GM12878 (cell line): ENCODE data around the gene CHRNA3. TPM values are rescaled to one million over a fixed set of nuclear protein-coding genes. Genes with fewer than 3 reads are reported as not detected.

Experiments
- ATAC-seq: fragments of 200-7000 bp; cut with Tn5 transposase; 3 replicates; pipeline ENCODE4 v1.9.1; 2020; ENCODE audit warnings: mild to moderate bottlenecking, moderate library complexity
- BruUV-seq: library from RNA; stranded (reverse); fragments of 400-500 nt; replicated peaks from 2 replicates; lab custom pipeline; 2021; lab: Mats Ljungman, UMichigan
- CTCF ChIA-PET: fragments of 300-600 bp; sonication (Branson Sonifier 250); formaldehyde crosslinking; extraction: SDS; loops from one replicate; lab custom pipeline; 2021; ENCODE audit warnings: inconsistent platforms; lab: Yijun Ruan, JAX
- POLR2A ChIA-PET: fragments of 350-600 bp; formaldehyde crosslinking; extraction: SDS; loops from one replicate; lab custom pipeline; 2021; ENCODE audit warnings: inconsistent platforms; lab: Charles Lee
- RAD21 ChIA-PET: fragments of 300-600 bp; sonication (Branson Sonifier 250); formaldehyde crosslinking; loops from one replicate; lab custom pipeline; 2023; ENCODE audit warnings: antibody characterized with exemption; ENCODE audit not compliant: unreplicated experiment; lab: Charles Lee
- SMC1A ChIA-PET: fragments of 300-600 bp; sonication (Branson Sonifier 250); formaldehyde crosslinking; loops from one replicate; lab custom pipeline; 2023; ENCODE audit not compliant: unreplicated experiment, uncharacterized antibody; lab: Charles Lee
- DNase-seq: peaks from one replicate; pipeline ENCODE4 v3.0.0-alpha.2; 2011; ENCODE audit warnings: low read depth, low spot score
- FAIRE-seq: peaks from 3 replicates; lab custom pipeline; 2011; peaks lifted over from hg19 to GRCh38; lab: Jason Lieb, UNC
- H2AFZ ChIP-seq: 2 replicates; pipeline ENCODE4 v1.6.0; 2011; ENCODE audit warnings: low read depth, low read length, control low read depth; ENCODE audit not compliant: control insufficient read depth
- H3K27ac ChIP-seq: 2 replicates; pipeline ENCODE4 v1.5.1; 2011; ENCODE audit warnings: control low read depth; ENCODE audit not compliant: control insufficient read depth, insufficient read depth
- H3K27me3 ChIP-seq, 2 experiments: replicated peaks in 1 of 2; 2 replicates each; pipeline versions ENCODE4 v1.6.0 to v1.6.1; 2011; ENCODE audit warnings: low read length in 1 of 2; ENCODE audit not compliant: control insufficient read depth in 2 of 2, insufficient read depth in 2 of 2
- H3K36me3 ChIP-seq, 2 experiments: 2 replicates each; pipeline ENCODE4 v1.5.1; 2011; ENCODE audit warnings: low read length in 1 of 2; ENCODE audit not compliant: control insufficient read depth in 2 of 2, insufficient read depth in 2 of 2
- H3K4me1 ChIP-seq: 2 replicates; pipeline ENCODE4 v1.6.1; 2011; ENCODE audit warnings: mild to moderate bottlenecking, low read length, moderate library complexity, mixed read lengths; ENCODE audit not compliant: control insufficient read depth, insufficient read depth
- H3K4me2 ChIP-seq: 2 replicates; pipeline ENCODE4 v1.6.0; 2011; ENCODE audit warnings: control low read depth; ENCODE audit not compliant: control insufficient read depth, insufficient read depth
- H3K4me3 ChIP-seq: fragments of 200-600 bp; sonication (generic); 2 replicates; pipeline ENCODE4 v1.5.1; 2016
- H3K79me2 ChIP-seq: 2 replicates; pipeline ENCODE4 v1.6.0; 2011; ENCODE audit warnings: low read length; ENCODE audit not compliant: control insufficient read depth, insufficient read depth
- H3K9ac ChIP-seq: 2 replicates; pipeline ENCODE4 v1.8.0; 2011; ENCODE audit warnings: low read length, control low read depth, mixed read lengths; ENCODE audit not compliant: control insufficient read depth, insufficient read depth
- H3K9me3 ChIP-seq: replicated peaks from 3 replicates; pipeline ENCODE4 v1.5.1; 2011; ENCODE audit warnings: mild to moderate bottlenecking, low read length; ENCODE audit not compliant: control insufficient read depth, insufficient read depth
- H4K20me1 ChIP-seq: 2 replicates; pipeline ENCODE4 v1.6.0; 2011; ENCODE audit not compliant: control insufficient read depth, insufficient read depth
- ATF7 ChIP-seq: fragments of 450-650 bp; IDR thresholded peaks from 2 replicates; pipeline ENCODE4 v1.6.1; 2016; ENCODE audit warnings: low read depth, mild to moderate bottlenecking
- CBX3 ChIP-seq: fragments of 200-600 bp; sonication (generic); IDR thresholded peaks from 2 replicates; pipeline ENCODE4 v1.6.1; 2016; ENCODE audit warnings: low read depth, borderline replicate concordance
- KDM1A ChIP-seq: fragments of 200-600 bp; sonication (generic); IDR thresholded peaks from 2 replicates; pipeline ENCODE4 v1.6.1; 2016; ENCODE audit warnings: borderline replicate concordance
- POLR2A ChIP-seq: IDR thresholded peaks from 2 replicates; pipeline ENCODE4 v1.6.1; 2011; ENCODE audit warnings: low read depth, mild to moderate bottlenecking, low read length
- RAD21 ChIP-seq: IDR thresholded peaks from 2 replicates; pipeline ENCODE4 v1.6.1; 2011; ENCODE audit warnings: mild to moderate bottlenecking, low read depth, low read length, moderate library complexity; ENCODE audit not compliant: insufficient read depth
- TCF12 ChIP-seq: IDR thresholded peaks from 2 replicates; pipeline ENCODE4 v1.6.1; 2011; ENCODE audit warnings: low read depth, mild to moderate bottlenecking, low read length
- WGBS: methylation state at CpG from one replicate; pipeline ENCODE4 v1.1.6; 2016; ENCODE audit warnings: low lambda C conversion rate; ENCODE audit not compliant: insufficient replicate concordance, insufficient coverage; ENCODE audit errors: missing lambda C conversion rate; 5-methylcytosine and 5-hydroxymethylcytosine counted together
- in situ Hi-C: fragments of 300-500 bp; cut with MboI; formaldehyde crosslinking; loops from 9 replicates; pipeline ENCODE4 v1.14.3; 2018; ENCODE audit warnings: mixed read lengths
- intact Hi-C: fragments of 100-400 bp; cut with micrococcal nuclease; formaldehyde crosslinking; loops from one replicate; pipeline ENCODE4 v1.14.2; 2022; ENCODE audit not compliant: unreplicated experiment
- polyA plus RNA-seq, 11 experiments: library from polyadenylated mRNA; depleted of rRNA in 4 of 11; unstranded in 6 of 11; stranded (reverse) in 5 of 11; fragments of >200 nt; fragmentation: Nextera tagmentation in 4 of 11; fragmentation: Illumina TruSeq in 1 of 11; extraction: Ambion mirVana in 4 of 11; extraction: Trizol in 1 of 11; gene quantifications; 1 replicate in 1 of 11; 2 replicates in 10 of 11; pipeline versions ENCODE4 v1.2.1 to v1.2.3, GENCODE V29; 2011 to 2016; ENCODE audit warnings: inconsistent platforms in 2 of 11, missing spikeins in 2 of 11, low read depth in 1 of 11
- total RNA-seq, 4 experiments: library from RNA; depleted of rRNA in 3 of 4; stranded (reverse); fragments of >200 nt in 3 of 4; fragmentation: Illumina TruSeq in 1 of 4; extraction: Trizol in 1 of 4; gene quantifications; 2 replicates each; pipeline versions ENCODE4 v1.2.1 to v1.2.3, GENCODE V29; 2013 to 2021
- TF ChIP-seq, protein P1 (sequence below): fragments of 450-650 bp; IDR thresholded peaks from 2 replicates; pipeline ENCODE4 v1.6.1; 2016; ENCODE audit warnings: mild to moderate bottlenecking, moderate library complexity, borderline replicate concordance

Gene CHRNA3
- total and polyA plus RNA-seq, 10 of the 15 experiments (the other 5 are each of a cell fraction or from before 2014, with no cell fraction given): 0.06 to 0.19 (median 0.09) TPM; not detected in 7

DNA sequence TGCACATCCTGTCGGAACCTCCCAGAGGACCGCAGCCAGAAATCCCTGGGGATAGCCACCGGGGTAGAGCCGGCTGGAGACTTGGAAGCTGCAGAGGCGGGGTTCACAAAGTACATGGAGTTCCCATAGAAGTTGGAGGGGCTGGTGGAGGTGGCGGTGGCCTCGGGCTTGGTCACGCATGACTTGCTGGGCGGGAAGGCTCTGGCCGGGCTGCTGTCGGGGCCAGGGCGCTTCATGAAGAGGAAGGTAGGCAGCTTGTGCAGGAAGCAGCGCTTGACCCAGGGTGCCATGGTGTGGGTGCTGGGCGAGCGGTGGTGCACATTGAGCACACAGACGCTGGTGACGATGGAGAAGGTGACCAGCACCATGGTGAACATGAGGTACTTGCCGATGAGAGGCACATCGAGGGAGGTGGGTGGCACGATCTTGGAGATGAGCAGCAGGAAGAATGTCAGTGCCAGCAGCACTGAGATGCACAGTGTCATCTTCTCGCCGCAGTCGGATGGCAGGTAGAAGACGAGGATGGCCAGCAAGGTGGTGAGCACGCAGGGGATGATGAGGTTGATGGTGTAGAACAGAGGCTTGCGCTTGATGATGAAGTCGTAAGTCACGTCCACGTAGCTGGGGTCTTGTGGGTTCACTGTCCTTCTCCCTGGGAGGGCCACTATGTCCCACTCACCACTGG is 8.4 kb upstream of the CHRNA3 start:
- FAIRE-seq (no peak), DNase-seq (no peak), ATAC-seq (no peak)
- SMC1A ChIA-PET: no interaction called here
- no peak for TF ChIP-seq KDM1A
- H3K27me3 ChIP-seq: no peaks in the 10 kb centered on the region; a peak in 1 of 4 replicates
- BruUV-seq: no TSS peak
- peaks cover 3% of the 10 kb centered on the region; the same call in 2 of the 3 replicates for H3K9me3 ChIP-seq
- H2AFZ ChIP-seq: no peak overlapping the region
- no peaks in the 10 kb centered on the region for H4K20me1 ChIP-seq
- H3K36me3 ChIP-seq: no peaks in the 10 kb centered on the region
- H3K27ac ChIP-seq: no peak overlapping the region
- H3K4me3 ChIP-seq: no peak overlapping the region
- intact Hi-C loops (no loop called here), in situ Hi-C loops (no loop called here)
- RAD21 ChIA-PET: no interaction called here
- H3K4me2 ChIP-seq: no peak overlapping the region
- POLR2A ChIA-PET: no interaction called here
- no peak overlapping the region for H3K9ac ChIP-seq
- 55% methylated on average over 29 of the region's 29 CpGs for WGBS
- H3K4me1 ChIP-seq: no peaks in the 10 kb centered on the region
- CTCF ChIA-PET: no interaction called here
- H3K79me2 ChIP-seq: no peaks in the 10 kb centered on the region

DNA sequence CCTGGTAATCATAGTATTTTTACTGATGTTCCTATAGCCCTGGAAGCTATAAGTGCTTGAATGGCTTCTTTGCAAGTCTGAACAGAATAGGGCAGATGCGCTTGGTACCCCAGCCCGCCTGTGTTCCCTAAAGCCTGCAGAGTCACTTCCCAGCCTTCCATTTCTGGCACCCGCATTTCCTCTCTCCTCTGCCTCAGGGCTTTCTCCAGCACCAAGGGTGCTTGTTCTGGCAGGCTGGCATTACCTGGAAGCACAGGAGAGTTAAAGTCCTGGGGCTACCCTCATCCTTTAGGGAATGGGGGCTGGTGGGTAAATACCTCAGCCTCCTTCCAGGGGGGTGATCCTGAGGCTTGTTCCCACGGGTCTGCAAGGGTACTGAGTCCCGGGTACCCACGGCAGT is 7.4 kb upstream of the CHRNA3 start:
- ChIA-PET RAD21 (no interaction called here), SMC1A (no interaction called here), POLR2A (no interaction called here), CTCF (no interaction called here)
- Histone ChIP-seq H3K4me1 (no peaks in the 10 kb centered on the region), H3K4me2 (no peak overlapping the region), H3K9ac (no peak overlapping the region), H2AFZ (no peak overlapping the region), H3K4me3 (no peak overlapping the region), H3K27me3 (peaks cover 0 to 1% of the 10 kb centered on the region in 2 experiments; a peak in 1 of 4 replicates), H3K27ac (no peak overlapping the region), H3K79me2 (no peaks in the 10 kb centered on the region), H4K20me1 (no peaks in the 10 kb centered on the region), H3K36me3 (no peaks in the 10 kb centered on the region), H3K9me3 (no peaks in the 10 kb centered on the region; the same call in 2 of the 3 replicates)
- FAIRE-seq (no peak), DNase-seq (no peak), ATAC-seq (no peak)
- 20% methylated on average over 6 of the region's 6 CpGs for WGBS
- no TSS peak for BruUV-seq
- in situ Hi-C loops: no loop called here
- intact Hi-C loops: no loop called here
- TF ChIP-seq CBX3 (no peak), ATF7 (no peak), RAD21 (no peak), TCF12 (no peak), POLR2A (no peak)
- TF ChIP-seq, protein P1, sequence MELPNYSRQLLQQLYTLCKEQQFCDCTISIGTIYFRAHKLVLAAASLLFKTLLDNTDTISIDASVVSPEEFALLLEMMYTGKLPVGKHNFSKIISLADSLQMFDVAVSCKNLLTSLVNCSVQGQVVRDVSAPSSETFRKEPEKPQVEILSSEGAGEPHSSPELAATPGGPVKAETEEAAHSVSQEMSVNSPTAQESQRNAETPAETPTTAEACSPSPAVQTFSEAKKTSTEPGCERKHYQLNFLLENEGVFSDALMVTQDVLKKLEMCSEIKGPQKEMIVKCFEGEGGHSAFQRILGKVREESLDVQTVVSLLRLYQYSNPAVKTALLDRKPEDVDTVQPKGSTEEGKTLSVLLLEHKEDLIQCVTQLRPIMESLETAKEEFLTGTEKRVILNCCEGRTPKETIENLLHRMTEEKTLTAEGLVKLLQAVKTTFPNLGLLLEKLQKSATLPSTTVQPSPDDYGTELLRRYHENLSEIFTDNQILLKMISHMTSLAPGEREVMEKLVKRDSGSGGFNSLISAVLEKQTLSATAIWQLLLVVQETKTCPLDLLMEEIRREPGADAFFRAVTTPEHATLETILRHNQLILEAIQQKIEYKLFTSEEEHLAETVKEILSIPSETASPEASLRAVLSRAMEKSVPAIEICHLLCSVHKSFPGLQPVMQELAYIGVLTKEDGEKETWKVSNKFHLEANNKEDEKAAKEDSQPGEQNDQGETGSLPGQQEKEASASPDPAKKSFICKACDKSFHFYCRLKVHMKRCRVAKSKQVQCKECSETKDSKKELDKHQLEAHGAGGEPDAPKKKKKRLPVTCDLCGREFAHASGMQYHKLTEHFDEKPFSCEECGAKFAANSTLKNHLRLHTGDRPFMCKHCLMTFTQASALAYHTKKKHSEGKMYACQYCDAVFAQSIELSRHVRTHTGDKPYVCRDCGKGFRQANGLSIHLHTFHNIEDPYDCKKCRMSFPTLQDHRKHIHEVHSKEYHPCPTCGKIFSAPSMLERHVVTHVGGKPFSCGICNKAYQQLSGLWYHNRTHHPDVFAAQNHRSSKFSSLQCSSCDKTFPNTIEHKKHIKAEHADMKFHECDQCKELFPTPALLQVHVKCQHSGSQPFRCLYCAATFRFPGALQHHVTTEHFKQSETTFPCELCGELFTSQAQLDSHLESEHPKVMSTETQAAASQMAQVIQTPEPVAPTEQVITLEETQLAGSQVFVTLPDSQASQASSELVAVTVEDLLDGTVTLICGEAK: no peak
